HEK293 (cell line): ENCODE results near the gene DSE.

Source experiments
- CTCF ChIA-PET: fragments of 350-600 bp; formaldehyde crosslinking; extraction: SDS; loops from one replicate; lab custom pipeline; 2021; ENCODE audit warnings: antibody characterized with exemption; lab: Yijun Ruan, JAX
- POLR2A ChIA-PET: fragments of 300-600 bp; formaldehyde crosslinking; extraction: SDS; loops from one replicate; lab custom pipeline; 2020; ENCODE audit warnings: antibody characterized with exemption, inconsistent platforms; lab: Yijun Ruan, JAX
- H3K27ac ChIP-seq: fragments of 200-500 bp; sonication (Bioruptor generic); 2 replicates; pipeline ENCODE4 v1.5.1; 2014; ENCODE audit warnings: low read depth, low read length, control low read depth, inconsistent platforms; ENCODE audit errors: extremely low read depth
- H3K36me3 ChIP-seq, 2 experiments: fragments of 200-500 bp in 1 of 2; sonication (Bioruptor generic) in 1 of 2; 1 replicate in 1 of 2; 2 replicates in 1 of 2; pipeline ENCODE4 v1.5.1; 2014 to 2017; ENCODE audit warnings: inconsistent platforms in 2 of 2, low read length in 2 of 2; ENCODE audit not compliant: control insufficient read depth in 2 of 2, insufficient read depth in 1 of 2
- H3K4me1 ChIP-seq: fragments of 200-500 bp; sonication (Bioruptor generic); 2 replicates; pipeline ENCODE4 v1.5.1; 2014; ENCODE audit warnings: mild to moderate bottlenecking, low read length, inconsistent platforms; ENCODE audit not compliant: control insufficient read depth, insufficient read depth
- H3K4me3 ChIP-seq: 2 replicates; pipeline ENCODE4 v1.5.1; 2011; ENCODE audit warnings: low read depth, mild to moderate bottlenecking, control low read depth, low read length, moderate library complexity
- H3K9me3 ChIP-seq: fragments of 200-500 bp; sonication (Bioruptor generic); 2 replicates; pipeline ENCODE4 v1.5.1; 2014; ENCODE audit warnings: low read depth, low read length, inconsistent platforms; ENCODE audit not compliant: control insufficient read depth, insufficient read depth
- ATF2 ChIP-seq: fragments of 450-650 bp; formaldehyde crosslinking; IDR thresholded peaks from 2 replicates; pipeline ENCODE4 v1.5.1; 2016; ENCODE audit warnings: missing biosample characterization, missing genetic modification characterization, low read depth
- BCL11A ChIP-seq: fragments of 450-650 bp; formaldehyde crosslinking; IDR thresholded peaks from 2 replicates; pipeline ENCODE4 v1.5.1; 2016; ENCODE audit warnings: low read depth, missing biosample characterization, missing genetic modification characterization
- HOXC10 ChIP-seq: sonication (generic); formaldehyde crosslinking; IDR thresholded peaks from 2 replicates; pipeline ENCODE4 v1.8.1; 2023; ENCODE audit warnings: mild to moderate bottlenecking, missing genetic modification reagents
- MYNN ChIP-seq: fragments of 450-650 bp; formaldehyde crosslinking; IDR thresholded peaks from 2 replicates; pipeline ENCODE4 v1.5.1; 2016; ENCODE audit warnings: missing biosample characterization, missing genetic modification characterization, borderline replicate concordance
- PRDM6 ChIP-seq: fragments of 450-650 bp; formaldehyde crosslinking; IDR thresholded peaks from 2 replicates; pipeline ENCODE4 v1.5.1; 2017; ENCODE audit warnings: missing biosample characterization, missing genetic modification characterization
- SETDB1 ChIP-seq: IDR thresholded peaks from one replicate; pipeline ENCODE4 v1.6.1; 2017; ENCODE audit warnings: mild to moderate bottlenecking, low read length, moderate library complexity, mixed read lengths; ENCODE audit not compliant: insufficient read length
- SP3 ChIP-seq: fragments of 450-650 bp; formaldehyde crosslinking; IDR thresholded peaks from 2 replicates; pipeline ENCODE4 v1.5.1; 2016; ENCODE audit warnings: missing biosample characterization, missing genetic modification characterization
- TSHZ1 ChIP-seq: fragments of 450-650 bp; formaldehyde crosslinking; IDR thresholded peaks from 2 replicates; pipeline ENCODE4 v1.5.1; 2016; ENCODE audit warnings: missing biosample characterization, missing genetic modification characterization, borderline replicate concordance
- ZBTB21 ChIP-seq: fragments of 450-650 bp; formaldehyde crosslinking; IDR thresholded peaks from 2 replicates; pipeline ENCODE4 v1.5.1; 2017; ENCODE audit warnings: missing biosample characterization, missing genetic modification characterization
- ZBTB48 ChIP-seq: fragments of 450-650 bp; formaldehyde crosslinking; IDR thresholded peaks from 2 replicates; pipeline ENCODE4 v1.5.1; 2016; ENCODE audit warnings: missing biosample characterization, missing genetic modification characterization
- ZNF121 ChIP-seq: fragments of 450-650 bp; formaldehyde crosslinking; IDR thresholded peaks from 2 replicates; pipeline ENCODE4 v1.5.1; 2016; ENCODE audit warnings: missing biosample characterization, missing genetic modification characterization
- ZNF19 ChIP-seq: fragments of 450-650 bp; formaldehyde crosslinking; IDR thresholded peaks from 2 replicates; pipeline ENCODE4; 2016; ENCODE audit warnings: missing biosample characterization, missing genetic modification characterization, low read depth
- ZNF202 ChIP-seq: fragments of 450-650 bp; formaldehyde crosslinking; IDR thresholded peaks from 2 replicates; pipeline ENCODE4 v1.5.1; 2016; ENCODE audit warnings: missing biosample characterization, missing genetic modification characterization, borderline replicate concordance
- ZNF280D ChIP-seq: fragments of 450-650 bp; formaldehyde crosslinking; IDR thresholded peaks from 2 replicates; pipeline ENCODE4 v1.5.1; 2016; ENCODE audit warnings: missing biosample characterization, missing genetic modification characterization
- ZNF302 ChIP-seq: fragments of 450-650 bp; formaldehyde crosslinking; IDR thresholded peaks from 2 replicates; pipeline ENCODE4 v1.5.1; 2016; ENCODE audit warnings: missing biosample characterization, missing genetic modification characterization, low read depth
- ZNF354C ChIP-seq: fragments of 450-650 bp; formaldehyde crosslinking; IDR thresholded peaks from 2 replicates; pipeline ENCODE4 v1.5.1; 2016; ENCODE audit warnings: missing biosample characterization, missing genetic modification characterization, low read depth, borderline replicate concordance
- ZNF362 ChIP-seq: fragments of 450-650 bp; formaldehyde crosslinking; IDR thresholded peaks from 2 replicates; pipeline ENCODE4 v1.5.1; 2016; ENCODE audit warnings: missing biosample characterization, missing genetic modification characterization
- ZNF426 ChIP-seq: fragments of 450-650 bp; formaldehyde crosslinking; IDR thresholded peaks from 2 replicates; pipeline ENCODE4 v1.5.1; 2017; ENCODE audit warnings: missing biosample characterization, missing genetic modification characterization, mild to moderate bottlenecking, inconsistent platforms, moderate library complexity
- ZNF501 ChIP-seq: fragments of 450-650 bp; formaldehyde crosslinking; IDR thresholded peaks from 2 replicates; pipeline ENCODE4 v1.5.1; 2016; ENCODE audit warnings: missing biosample characterization, missing genetic modification characterization
- ZNF548 ChIP-seq: fragments of 450-650 bp; formaldehyde crosslinking; IDR thresholded peaks from 2 replicates; pipeline ENCODE4 v1.5.1; 2016; ENCODE audit warnings: missing biosample characterization, missing genetic modification characterization
- ZNF549 ChIP-seq: fragments of 450-650 bp; IDR thresholded peaks from 2 replicates; pipeline ENCODE4 v1.5.1; 2018; ENCODE audit warnings: missing biosample characterization, missing genetic modification characterization, mild to moderate bottlenecking, inconsistent platforms, moderate library complexity
- ZNF555 ChIP-seq: fragments of 450-650 bp; formaldehyde crosslinking; conservative IDR thresholded peaks from 2 replicates; pipeline ENCODE4 v1.5.1; 2017; ENCODE audit warnings: missing biosample characterization, mild to moderate bottlenecking, missing genetic modification characterization, inconsistent platforms
- ZNF623 ChIP-seq: fragments of 450-650 bp; formaldehyde crosslinking; IDR thresholded peaks from 2 replicates; pipeline ENCODE4 v1.5.1; 2016; ENCODE audit warnings: missing biosample characterization, missing genetic modification characterization
- ZNF626 ChIP-seq: fragments of 450-650 bp; sonication (Bioruptor Pico); formaldehyde crosslinking; IDR thresholded peaks from 2 replicates; pipeline ENCODE4 v1.5.1; 2018; ENCODE audit warnings: missing biosample characterization, missing genetic modification characterization, inconsistent platforms
- ZNF660 ChIP-seq: fragments of 450-650 bp; IDR thresholded peaks from 2 replicates; pipeline ENCODE4 v1.5.1; 2018; ENCODE audit warnings: missing biosample characterization, mild to moderate bottlenecking, missing genetic modification characterization
- ZNF768 ChIP-seq: fragments of 450-650 bp; formaldehyde crosslinking; IDR thresholded peaks from 2 replicates; pipeline ENCODE4 v1.5.1; 2018; ENCODE audit warnings: missing biosample characterization, mild to moderate bottlenecking, missing genetic modification characterization

Gene DSE

GRCh38 chr6:116420341-116420740, 49.6 kb downstream of the DSE start:
- H3K36me3 ChIP-seq, result peaks cover 0 to 5% of the 10 kb centered on the region in 2 experiments; a peak in 1 of 3 replicates
- CTCF ChIA-PET, result interaction anchor here (1.1 to 1.7 kb wide), 2 partner anchors 141 to 152 kb away, joined by 3 to 6 read pairs; no protein-coding TSS in a partner anchor
- TF ChIP-seq ATF2 (no peak), ZNF362 (no peak), HOXC10 (CRISPR knock-in tag) (no peak), ZNF302 (tag by site-specific recombination) (no peak), ZNF548 (tag by site-specific recombination) (no peak), ZNF501 (no peak), ZNF555 (tag by site-specific recombination) (no peak), ZNF354C (no peak), ZNF623 (no peak), SP3 (tag by site-specific recombination) (no peak), ZNF626 (tag by site-specific recombination) (no peak), TSHZ1 (tag by site-specific recombination) (no peak), ZBTB21 (tag by site-specific recombination) (no peak), MYNN (tag by site-specific recombination) (no peak), PRDM6 (no peak), ZNF549 (tag by site-specific recombination) (no peak), ZNF660 (tag by site-specific recombination) (no peak), ZNF19 (tag by site-specific recombination) (no peak), ZBTB48 (tag by site-specific recombination) (no peak)
- TF ChIP-seq, all 188 proteins: peak for 0
- POLR2A ChIA-PET, result no interaction called here
- Histone ChIP-seq H3K9me3 (no peaks in the 10 kb centered on the region), H3K27ac (no peak overlapping the region), H3K4me3 (no peak overlapping the region), H3K4me1 (no peaks in the 10 kb centered on the region)

GRCh38 chr6:116422238-116422637, 51.5 kb downstream of the DSE start:
- H3K4me1 ChIP-seq, result no peaks in the 10 kb centered on the region
- ChIA-PET CTCF (interaction anchor here (0.6 to 1.3 kb wide), 2 partner anchors 10 to 142 kb away, joined by 3 to 6 read pairs; partner anchors contain the start of gene TSPYL1), POLR2A (interaction anchor here (1.5 kb wide), 1 partner anchor 51 kb away, joined by 3 read pairs; no protein-coding TSS in a partner anchor)
- H3K27ac ChIP-seq, result no peak overlapping the region
- H3K36me3 ChIP-seq, result peaks cover 0 to 18% of the 10 kb centered on the region in 2 experiments; a peak in 2 of 3 replicates
- H3K4me3 ChIP-seq, result no peak overlapping the region
- no peaks in the 10 kb centered on the region for H3K9me3 ChIP-seq
- TF ChIP-seq ZNF768 (tag by site-specific recombination) (no peak), ZBTB21 (tag by site-specific recombination) (no peak), ZNF426 (no peak), ZNF280D (tag by site-specific recombination) (no peak), SETDB1 (no peak), BCL11A (no peak), ZNF202 (tag by site-specific recombination) (no peak), ZNF121 (tag by site-specific recombination) (no peak)
